Anterior cingulate cortex (tissue), 58 donors: ENCODE measurements around the gene ROGDI.
"Not testable (repeated sequence)": the region's sequence is repeated elsewhere in the genome, so short reads cannot be mapped to it uniquely, and the experiment has no call there.

Experiments
- DNase-seq, 58 donors: peaks; one replicate each; lab custom pipeline; 2025; lab: John Stamatoyannopoulos, UW

The ROGDI gene

GRCh38 chr16:4795181-4795827, 7.1 kb downstream of the ROGDI start, which contains the start of gene SMIM22:
SMIM22 (plus strand) TSS chr16:4795369; CDS start chr16:4795735, 366 bp downstream.
- DNase-seq = peak in 4 of 58 donors; percentile 3 to 33 (median 20)

DNA sequence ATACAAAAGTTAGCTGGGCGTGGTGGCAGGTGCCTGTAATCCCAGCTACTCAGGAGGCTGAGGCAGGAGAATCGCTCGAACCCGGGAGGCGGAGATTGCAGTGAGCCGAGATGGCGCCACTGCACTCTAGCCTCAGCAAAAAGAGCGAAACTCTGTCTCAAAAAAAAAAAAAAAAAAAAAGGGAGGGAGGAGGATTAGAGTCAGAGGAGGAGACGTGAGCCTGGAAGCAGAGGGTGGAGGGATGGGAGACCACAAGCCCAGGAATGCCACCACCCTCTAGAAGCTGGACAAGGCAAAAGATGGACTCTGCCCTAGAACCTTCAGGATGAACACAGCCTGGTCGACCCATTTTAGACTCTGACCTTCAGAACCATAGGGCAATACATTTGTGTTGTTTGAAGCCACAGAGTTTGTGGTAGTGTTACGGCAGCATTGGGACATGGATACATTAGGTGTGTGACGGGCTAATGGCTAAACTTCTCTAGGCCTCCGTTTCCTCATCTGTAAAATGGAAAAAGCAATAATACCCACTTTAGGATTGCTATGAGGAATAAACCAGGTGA, 9.4 kb downstream of the ROGDI start:
- no peak for DNase-seq

DNA sequence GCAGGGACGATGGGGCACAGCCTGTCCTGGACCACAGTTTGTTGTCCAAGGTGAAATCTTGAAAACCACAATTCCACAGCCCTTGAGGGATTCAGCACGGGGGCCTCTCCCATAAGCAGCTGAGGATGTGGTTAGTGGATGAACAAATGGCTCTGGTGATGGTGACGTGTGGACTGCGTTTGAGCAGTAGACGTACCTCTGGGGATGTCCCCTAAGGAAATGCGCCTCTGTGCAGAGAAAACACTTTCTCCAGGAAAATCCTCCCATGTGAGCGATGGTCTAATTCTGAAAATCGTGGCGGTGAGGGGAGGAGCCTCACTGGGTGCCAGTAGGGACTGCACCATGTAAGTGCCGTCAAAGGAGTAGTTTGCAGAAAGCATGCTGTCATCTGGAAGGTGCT, 11.6 kb downstream of the ROGDI start:
- DNase-seq = no peak

DNA sequence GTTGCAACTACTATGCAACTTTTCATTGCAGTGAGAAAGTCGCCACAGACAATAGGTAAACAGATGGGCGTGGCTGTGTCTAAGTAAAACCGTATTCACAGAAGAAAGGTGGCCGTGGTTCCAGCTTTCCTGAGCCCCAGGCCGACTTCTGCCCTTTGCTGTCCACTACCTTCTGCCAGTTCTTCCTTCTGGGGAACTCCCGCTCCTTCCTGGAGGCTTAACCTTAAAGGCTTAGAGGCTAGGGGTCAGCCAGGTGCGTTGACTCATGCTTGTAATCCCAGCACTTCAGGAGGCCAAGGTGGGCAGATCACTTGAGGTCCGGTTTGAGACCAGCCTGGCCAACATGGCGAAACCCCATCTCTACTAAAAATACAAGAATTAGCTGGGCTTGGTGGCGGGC, 12.2 kb downstream of the ROGDI start:
- DNase-seq = no peak

DNA sequence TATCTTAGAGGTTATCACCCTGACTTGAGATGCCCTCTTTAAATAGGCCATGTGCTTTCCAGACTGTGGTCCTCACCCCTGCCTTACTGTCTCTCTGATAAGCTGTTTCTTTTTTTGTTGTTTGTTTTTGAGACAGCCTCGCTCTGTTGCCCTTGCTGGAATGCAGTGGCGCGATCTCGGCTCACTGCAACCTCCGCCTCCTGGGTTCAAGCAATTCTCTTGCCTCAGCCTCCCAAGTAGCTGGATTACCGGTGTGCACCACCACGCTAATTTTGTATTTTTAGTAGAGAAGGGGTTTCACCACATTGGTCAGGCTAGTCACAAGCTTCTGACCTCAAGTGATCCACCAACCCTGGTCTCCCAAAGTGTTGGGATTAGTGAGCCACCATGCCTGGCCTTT, 13.5 kb downstream of the ROGDI start:
- DNase-seq = no peak

- no peak for DNase-seq
Observed at GRCh38 chr16:4788489-4788889, 13.9 kb downstream of the ROGDI start.

GRCh38 chr16:4787627-4788482, 14.6 kb downstream of the ROGDI start, which contains the start of gene SEPTIN12:
SEPTIN12 (minus strand) TSS chr16:4788345; CDS start chr16:4787645, 700 bp downstream.
- DNase-seq = no peak

DNA sequence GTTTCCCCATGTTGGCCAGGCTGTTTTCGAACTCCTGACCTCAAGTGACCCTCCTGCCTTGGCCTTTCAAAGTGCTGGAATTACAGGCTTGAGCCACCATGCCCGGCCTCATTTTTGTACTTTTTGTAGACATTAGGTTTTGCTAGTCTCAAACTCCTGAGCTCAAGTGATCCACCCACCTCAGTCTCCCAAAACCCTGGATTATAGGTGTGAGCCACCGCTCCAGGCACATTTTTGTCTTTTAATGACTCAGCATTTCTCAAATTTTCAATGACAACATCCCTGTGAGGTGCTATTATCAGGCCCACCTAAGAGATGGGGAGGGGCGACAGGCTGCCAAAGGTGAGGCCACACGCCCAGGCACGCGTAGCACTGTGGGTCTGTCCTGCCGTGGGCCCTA, 15.4 kb downstream of the ROGDI start:
- DNase-seq = no peak

GRCh38 chr16:4785758-4786433, 16.5 kb downstream of the ROGDI start:
- DNase-seq = no peak

DNA sequence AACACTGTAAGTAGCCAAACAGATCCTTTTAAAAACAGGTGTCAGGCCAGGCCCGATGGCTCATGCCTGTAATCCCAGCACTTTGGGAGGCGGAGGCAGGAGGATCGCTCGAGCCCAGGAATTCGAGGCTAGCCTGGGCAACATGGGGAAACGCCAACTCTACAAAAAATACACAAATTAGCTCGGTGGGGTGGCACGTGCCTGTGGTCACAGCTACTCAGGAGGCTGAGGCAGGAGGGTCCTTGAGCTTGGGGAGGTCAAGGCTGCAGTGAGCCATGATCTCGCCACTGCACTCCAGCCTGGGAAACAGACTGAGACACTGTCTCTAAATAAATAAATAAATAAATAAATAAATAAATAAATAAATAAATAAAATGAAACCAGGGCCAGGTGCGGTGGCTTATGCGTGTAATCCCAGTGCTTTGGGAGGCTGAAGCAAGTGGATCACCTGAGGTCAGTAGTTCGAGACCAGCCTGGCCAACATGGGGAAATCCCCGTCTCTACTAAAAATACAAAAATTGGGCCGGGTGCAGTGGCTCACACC, 17.9 kb downstream of the ROGDI start:
- not testable (repeated sequence) for DNase-seq

- no peak for DNase-seq
Observed at GRCh38 chr16:4783951-4784336, 18.5 kb downstream of the ROGDI start.

- no peak for DNase-seq
Observed at GRCh38 chr16:4783251-4783950, 19.0 kb downstream of the ROGDI start.

DNA sequence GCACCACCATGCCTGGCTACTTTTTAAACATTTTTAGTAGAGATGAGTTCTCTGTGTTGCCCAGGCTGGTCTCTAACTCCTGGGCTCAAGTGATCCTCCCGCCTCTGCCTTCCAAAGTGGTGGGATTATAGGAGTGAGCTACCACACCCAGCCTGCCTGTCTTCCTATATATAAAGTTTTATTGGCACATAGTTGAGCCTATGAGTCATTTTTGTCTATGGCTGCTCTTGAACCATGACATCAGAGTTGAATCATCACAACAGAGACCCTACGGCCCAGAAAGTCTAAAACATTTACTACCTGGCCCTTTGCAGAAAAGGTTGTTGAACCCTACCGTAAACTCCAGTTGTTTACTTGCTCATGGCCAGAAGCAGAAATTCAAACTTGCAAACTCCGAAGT, 22.2 kb downstream of the ROGDI start:
- DNase-seq = no peak

DNA sequence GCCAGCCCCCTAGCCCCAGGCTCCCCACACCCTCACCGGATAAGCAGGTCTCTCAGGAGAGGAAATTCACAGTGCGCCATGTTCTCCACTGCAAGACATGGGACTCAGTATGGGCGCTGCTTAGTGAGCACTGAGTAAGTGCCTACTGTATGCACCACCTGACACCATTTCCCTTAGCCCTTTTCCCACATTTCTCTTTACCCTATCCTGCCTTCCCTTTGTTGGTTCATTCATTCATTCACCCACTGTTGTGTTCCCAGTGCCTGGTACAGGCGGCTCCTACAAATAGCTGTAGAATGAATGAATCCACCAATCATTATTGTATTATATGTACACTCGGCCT, 24.4 kb downstream of the ROGDI start:
- no peak for DNase-seq

DNA sequence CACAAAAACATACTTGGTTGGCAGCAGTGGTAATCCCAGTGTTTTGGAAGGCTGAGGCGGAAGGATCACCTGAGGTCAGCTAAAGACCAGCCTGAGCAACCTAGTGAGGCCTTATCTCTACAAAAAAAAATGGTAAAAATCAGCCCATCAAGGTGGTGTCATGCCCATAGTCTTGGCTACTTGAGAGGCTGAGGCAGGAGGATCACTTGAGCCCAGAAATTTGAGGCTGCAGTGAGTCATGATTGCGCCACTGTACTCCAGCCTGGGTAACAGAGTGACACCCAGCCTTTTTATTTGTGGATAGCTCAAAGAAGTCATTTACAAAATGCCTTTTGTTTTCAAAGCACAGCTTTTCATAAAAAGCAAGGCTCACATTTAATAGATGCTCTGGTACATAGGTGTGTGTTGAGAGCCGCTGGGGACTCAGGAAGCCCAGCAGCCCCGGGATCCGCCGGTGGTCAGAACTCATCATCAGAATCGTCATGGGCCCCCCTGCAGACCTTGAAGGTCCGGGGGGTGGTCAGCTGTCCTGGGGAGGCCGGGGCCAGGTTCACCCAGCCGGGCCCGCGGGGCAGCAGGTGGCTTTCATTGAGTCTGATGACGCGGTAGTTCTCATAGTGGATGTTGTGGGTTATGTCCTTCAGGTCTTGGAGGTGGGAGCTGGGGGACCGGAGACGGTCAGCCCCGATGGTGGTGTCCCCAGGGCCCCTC, 24.9 kb downstream of the ROGDI start:
- DNase-seq = no peak

- no peak for DNase-seq
Observed at GRCh38 chr16:4776141-4776705, 26.2 kb downstream of the ROGDI start.

DNA sequence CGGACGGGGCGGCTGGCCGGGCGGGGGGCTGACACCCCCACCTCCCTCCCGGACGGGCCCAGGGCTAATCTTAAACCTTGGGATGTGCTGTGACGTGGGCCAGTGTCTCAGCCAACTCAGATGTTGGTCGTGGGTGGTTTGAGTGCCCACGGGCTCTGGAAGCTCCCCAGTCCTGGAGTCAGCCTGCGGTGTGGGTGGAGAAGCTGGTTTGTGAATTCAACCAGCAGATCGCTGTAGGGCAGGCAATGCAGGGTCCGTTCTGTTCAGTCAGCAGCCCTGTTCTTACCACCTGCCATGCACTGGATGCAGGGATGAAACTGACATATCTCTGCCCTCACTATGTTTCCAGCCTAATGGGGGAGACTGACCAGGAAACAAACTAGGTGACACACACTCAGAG, 27.4 kb downstream of the ROGDI start:
- DNase-seq = peak in 3 of 58 donors; percentile 20 to 34 (median 29)

GRCh38 chr16:4772351-4772750, 30.1 kb downstream of the ROGDI start:
- no peak for DNase-seq

GRCh38 chr16:4771646-4772045, 30.8 kb downstream of the ROGDI start:
- no peak for DNase-seq
